ENCODE results near the gene NRAP.

DNA sequence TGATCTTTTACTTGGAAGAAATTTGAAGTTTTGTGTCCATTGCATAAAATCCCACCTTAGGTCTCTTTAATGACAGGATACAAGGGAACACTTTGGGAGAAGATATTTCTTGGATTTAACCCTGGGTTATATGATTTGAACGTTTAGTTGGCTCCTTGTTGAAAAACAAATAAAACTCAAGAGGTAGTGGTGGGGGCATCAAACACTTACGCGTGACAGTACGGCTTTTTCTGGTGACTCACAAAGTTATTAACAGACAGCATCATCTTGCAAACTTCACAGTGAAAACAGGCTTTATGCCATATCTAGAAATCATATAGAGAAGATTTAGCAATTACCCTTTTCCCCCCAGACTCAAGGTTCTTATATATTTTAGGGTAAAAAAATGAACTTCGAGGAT lies 699 bp downstream of the NRAP start:
- TF ChIP-seq EZH2phosphoT487 (IDR thresholded peaks at IDR 0.05): no peak
- TF ChIP-seq, protein P1, sequence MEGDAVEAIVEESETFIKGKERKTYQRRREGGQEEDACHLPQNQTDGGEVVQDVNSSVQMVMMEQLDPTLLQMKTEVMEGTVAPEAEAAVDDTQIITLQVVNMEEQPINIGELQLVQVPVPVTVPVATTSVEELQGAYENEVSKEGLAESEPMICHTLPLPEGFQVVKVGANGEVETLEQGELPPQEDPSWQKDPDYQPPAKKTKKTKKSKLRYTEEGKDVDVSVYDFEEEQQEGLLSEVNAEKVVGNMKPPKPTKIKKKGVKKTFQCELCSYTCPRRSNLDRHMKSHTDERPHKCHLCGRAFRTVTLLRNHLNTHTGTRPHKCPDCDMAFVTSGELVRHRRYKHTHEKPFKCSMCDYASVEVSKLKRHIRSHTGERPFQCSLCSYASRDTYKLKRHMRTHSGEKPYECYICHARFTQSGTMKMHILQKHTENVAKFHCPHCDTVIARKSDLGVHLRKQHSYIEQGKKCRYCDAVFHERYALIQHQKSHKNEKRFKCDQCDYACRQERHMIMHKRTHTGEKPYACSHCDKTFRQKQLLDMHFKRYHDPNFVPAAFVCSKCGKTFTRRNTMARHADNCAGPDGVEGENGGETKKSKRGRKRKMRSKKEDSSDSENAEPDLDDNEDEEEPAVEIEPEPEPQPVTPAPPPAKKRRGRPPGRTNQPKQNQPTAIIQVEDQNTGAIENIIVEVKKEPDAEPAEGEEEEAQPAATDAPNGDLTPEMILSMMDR (IDR thresholded peaks at IDR 0.05): no peak
